HepG2 (cell line): Measurements from ENCODE around the gene MFSD11. TPM values are rescaled to one million over a fixed set of nuclear protein-coding genes. Genes with fewer than 3 reads are reported as not detected.

ENCODE experiments used
- GABPA ChIP-seq, 2 experiments: IDR thresholded peaks; 2 replicates each; pipeline ENCODE4 v1.6.1; 2011 to 2016; ENCODE audit warnings: low read depth in 2 of 2, low read length in 1 of 2, missing biosample characterization in 1 of 2, missing genetic modification characterization in 1 of 2
- HNRNPL ChIP-seq: fragments of 200-400 bp; formaldehyde crosslinking; IDR thresholded peaks from 2 replicates; pipeline ENCODE4 v1.6.1; 2017; ENCODE audit warnings: mild to moderate bottlenecking, low read depth, low read length
- NAIF1 ChIP-seq: sonication (generic); formaldehyde crosslinking; IDR thresholded peaks from 2 replicates; pipeline ENCODE4 v1.5.0; 2020; ENCODE audit warnings: mild to moderate bottlenecking, missing genetic modification reagents, borderline replicate concordance
- NFIB ChIP-seq: sonication (generic); formaldehyde crosslinking; IDR thresholded peaks from 2 replicates; pipeline ENCODE4 v1.9.0; 2021; ENCODE audit warnings: missing genetic modification reagents, mild to moderate bottlenecking, borderline replicate concordance
- NFIC ChIP-seq: IDR thresholded peaks from 2 replicates; pipeline ENCODE4 v1.6.1; 2012; ENCODE audit warnings: mild to moderate bottlenecking, low read length, inconsistent platforms
- POLR2AphosphoS5 ChIP-seq: IDR thresholded peaks from 2 replicates; pipeline ENCODE4 v1.6.1; 2012; ENCODE audit warnings: low read depth, low read length
- RXRA ChIP-seq: sonication (generic); formaldehyde crosslinking; IDR thresholded peaks from 2 replicates; pipeline ENCODE4 v1.5.1; 2020; ENCODE audit warnings: missing genetic modification reagents
- ZNF766 ChIP-seq: sonication (generic); formaldehyde crosslinking; IDR thresholded peaks from 2 replicates; pipeline ENCODE4 v1.5.0; 2020; ENCODE audit warnings: missing genetic modification reagents, borderline replicate concordance
- polyA plus RNA-seq, 8 experiments: library from polyadenylated mRNA; depleted of rRNA in 3 of 8; stranded (reverse) in 7 of 8; unstranded in 1 of 8; fragments of >200 nt; fragmentation: Illumina TruSeq in 4 of 8; extraction: Trizol in 4 of 8; gene quantifications; 2 replicates each; pipeline versions ENCODE4 v1.2.1 to v1.2.3, GENCODE V29; 2011 to 2016; ENCODE audit warnings: low read depth in 4 of 8, missing spikeins in 1 of 8, mixed read lengths in 1 of 8; ENCODE audit not compliant: insufficient read depth in 1 of 8
- total RNA-seq, 5 experiments: library from RNA; depleted of rRNA; stranded (reverse); fragments of >200 nt; fragmentation: Illumina TruSeq; extraction: Trizol; gene quantifications; 2 replicates each; pipeline ENCODE4 v1.2.3, GENCODE V29; 2016; ENCODE audit warnings: low read depth in 1 of 5
- TF ChIP-seq, protein P1 (sequence below): sonication (generic); formaldehyde crosslinking; IDR thresholded peaks from 2 replicates; pipeline ENCODE4 v1.4.0; 2020; ENCODE audit warnings: missing genetic modification reagents
- TF ChIP-seq, protein P2 (sequence below), 2 experiments: sonication (generic) in 1 of 2; formaldehyde crosslinking in 1 of 2; IDR thresholded peaks; 2 replicates each; pipeline versions ENCODE4 v1.6.1 to v1.9.0; 2014 to 2022; ENCODE audit warnings: antibody characterized with exemption in 1 of 2, borderline replicate concordance in 1 of 2, inconsistent platforms in 1 of 2, low read depth in 1 of 2, missing genetic modification reagents in 1 of 2
- TF ChIP-seq, protein P3 (sequence below): IDR thresholded peaks from 2 replicates; pipeline ENCODE4 v1.6.1; 2018; ENCODE audit warnings: missing genetic modification reagents

The MFSD11 gene
- total and polyA plus RNA-seq, 2 of the 13 experiments (the other 11 are each of a cell fraction or from before 2014, with no cell fraction given) = 26.1 to 36.3 TPM

DNA sequence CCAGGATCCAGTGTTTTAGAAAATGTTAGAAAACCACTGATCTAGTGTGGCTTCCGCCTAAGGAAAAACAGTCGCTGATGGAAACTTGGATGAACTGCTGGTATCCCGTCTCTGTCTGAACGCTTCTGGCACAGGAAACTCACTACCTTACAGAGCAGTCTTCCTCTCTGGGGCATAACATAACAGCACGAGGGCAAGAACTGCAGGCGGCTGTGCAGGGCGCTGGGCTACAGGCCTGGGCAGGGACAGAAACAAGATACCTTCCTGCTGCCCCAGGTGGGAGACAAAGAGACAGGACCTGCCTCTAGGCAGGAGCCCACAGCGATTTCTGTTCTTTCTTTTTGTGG, 37.7 kb upstream of the MFSD11 start (continued):
- TF ChIP-seq, protein P1, sequence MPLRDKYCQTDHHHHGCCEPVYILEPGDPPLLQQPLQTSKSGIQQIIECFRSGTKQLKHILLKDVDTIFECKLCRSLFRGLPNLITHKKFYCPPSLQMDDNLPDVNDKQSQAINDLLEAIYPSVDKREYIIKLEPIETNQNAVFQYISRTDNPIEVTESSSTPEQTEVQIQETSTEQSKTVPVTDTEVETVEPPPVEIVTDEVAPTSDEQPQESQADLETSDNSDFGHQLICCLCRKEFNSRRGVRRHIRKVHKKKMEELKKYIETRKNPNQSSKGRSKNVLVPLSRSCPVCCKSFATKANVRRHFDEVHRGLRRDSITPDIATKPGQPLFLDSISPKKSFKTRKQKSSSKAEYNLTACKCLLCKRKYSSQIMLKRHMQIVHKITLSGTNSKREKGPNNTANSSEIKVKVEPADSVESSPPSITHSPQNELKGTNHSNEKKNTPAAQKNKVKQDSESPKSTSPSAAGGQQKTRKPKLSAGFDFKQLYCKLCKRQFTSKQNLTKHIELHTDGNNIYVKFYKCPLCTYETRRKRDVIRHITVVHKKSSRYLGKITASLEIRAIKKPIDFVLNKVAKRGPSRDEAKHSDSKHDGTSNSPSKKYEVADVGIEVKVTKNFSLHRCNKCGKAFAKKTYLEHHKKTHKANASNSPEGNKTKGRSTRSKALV (CRISPR knock-in tag) = 0 out of 2 replicates have a peak, but pooled peaks have one; percentile 34
- TF ChIP-seq, protein P2, sequence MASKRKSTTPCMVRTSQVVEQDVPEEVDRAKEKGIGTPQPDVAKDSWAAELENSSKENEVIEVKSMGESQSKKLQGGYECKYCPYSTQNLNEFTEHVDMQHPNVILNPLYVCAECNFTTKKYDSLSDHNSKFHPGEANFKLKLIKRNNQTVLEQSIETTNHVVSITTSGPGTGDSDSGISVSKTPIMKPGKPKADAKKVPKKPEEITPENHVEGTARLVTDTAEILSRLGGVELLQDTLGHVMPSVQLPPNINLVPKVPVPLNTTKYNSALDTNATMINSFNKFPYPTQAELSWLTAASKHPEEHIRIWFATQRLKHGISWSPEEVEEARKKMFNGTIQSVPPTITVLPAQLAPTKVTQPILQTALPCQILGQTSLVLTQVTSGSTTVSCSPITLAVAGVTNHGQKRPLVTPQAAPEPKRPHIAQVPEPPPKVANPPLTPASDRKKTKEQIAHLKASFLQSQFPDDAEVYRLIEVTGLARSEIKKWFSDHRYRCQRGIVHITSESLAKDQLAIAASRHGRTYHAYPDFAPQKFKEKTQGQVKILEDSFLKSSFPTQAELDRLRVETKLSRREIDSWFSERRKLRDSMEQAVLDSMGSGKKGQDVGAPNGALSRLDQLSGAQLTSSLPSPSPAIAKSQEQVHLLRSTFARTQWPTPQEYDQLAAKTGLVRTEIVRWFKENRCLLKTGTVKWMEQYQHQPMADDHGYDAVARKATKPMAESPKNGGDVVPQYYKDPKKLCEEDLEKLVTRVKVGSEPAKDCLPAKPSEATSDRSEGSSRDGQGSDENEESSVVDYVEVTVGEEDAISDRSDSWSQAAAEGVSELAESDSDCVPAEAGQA (IDR thresholded peaks at IDR 0.05; ENCODE audit: low read depth) = no peak
- TF ChIP-seq, protein P2 (CRISPR knock-in tag; IDR thresholded peaks at IDR 0.05; ENCODE audit: borderline replicate concordance) = no peak
- TF ChIP-seq RXRA (CRISPR knock-in tag) (0 out of 2 replicates have a peak, but pooled peaks have one; percentile 11), NFIC (no peak), GABPA (IDR thresholded peaks at IDR 0.05; ENCODE audit: low read depth, low read length) (no peak), GABPA (CRISPR knock-in tag; IDR thresholded peaks at IDR 0.05; ENCODE audit: low read depth) (no peak), POLR2AphosphoS5 (no peak), NAIF1 (CRISPR knock-in tag) (0 out of 2 replicates have a peak, but pooled peaks have one; percentile 57), ZNF766 (CRISPR knock-in tag) (0 out of 2 replicates have a peak, but pooled peaks have one; percentile 40), NFIB (CRISPR knock-in tag) (no peak), HNRNPL (no peak)
- TF ChIP-seq, protein P3, sequence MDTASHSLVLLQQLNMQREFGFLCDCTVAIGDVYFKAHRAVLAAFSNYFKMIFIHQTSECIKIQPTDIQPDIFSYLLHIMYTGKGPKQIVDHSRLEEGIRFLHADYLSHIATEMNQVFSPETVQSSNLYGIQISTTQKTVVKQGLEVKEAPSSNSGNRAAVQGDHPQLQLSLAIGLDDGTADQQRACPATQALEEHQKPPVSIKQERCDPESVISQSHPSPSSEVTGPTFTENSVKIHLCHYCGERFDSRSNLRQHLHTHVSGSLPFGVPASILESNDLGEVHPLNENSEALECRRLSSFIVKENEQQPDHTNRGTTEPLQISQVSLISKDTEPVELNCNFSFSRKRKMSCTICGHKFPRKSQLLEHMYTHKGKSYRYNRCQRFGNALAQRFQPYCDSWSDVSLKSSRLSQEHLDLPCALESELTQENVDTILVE (CRISPR knock-in tag) = no peak
